IMR-90 (cell line): ENCODE measurements around the gene TLK2. TPM values are rescaled to one million over a fixed set of nuclear protein-coding genes. Genes with fewer than 3 reads are reported as not detected.
"Not testable (repeated sequence)": the region's sequence is repeated elsewhere in the genome, so short reads cannot be mapped to it uniquely, and the experiment has no call there.

Experiments used
- ATAC-seq: fragments of 200-7000 bp; cut with Tn5 transposase; 2 replicates; pipeline ENCODE4 v1.9.1; 2020; ENCODE audit warnings: low read depth, mild to moderate bottlenecking, moderate library complexity
- BruUV-seq: library from RNA; stranded (reverse); fragments of 400-500 nt; replicated peaks from 2 replicates; lab custom pipeline; 2021; lab: Mats Ljungman, UMichigan
- CTCF ChIA-PET: fragments of 300-600 bp; formaldehyde crosslinking; extraction: SDS; loops from one replicate; lab custom pipeline; 2021; ENCODE audit warnings: antibody characterized with exemption; lab: Yijun Ruan, JAX
- POLR2A ChIA-PET: fragments of 300-600 bp; sonication (Branson Sonifier 250); formaldehyde crosslinking; loops from one replicate; lab custom pipeline; 2022; ENCODE audit warnings: antibody characterized with exemption; ENCODE audit not compliant: unreplicated experiment; lab: Charles Lee
- DNase-seq: peaks from one replicate; pipeline ENCODE4 v3.0.0; 2013
- H2AFZ ChIP-seq: replicated peaks from 2 replicates; pipeline ENCODE3; 2013; ENCODE audit warnings: low read length, mild to moderate bottlenecking; ENCODE audit not compliant: poor library complexity
- H2AK5ac ChIP-seq: 2 replicates; pipeline ENCODE4 v1.6.1; 2013; ENCODE audit warnings: low read depth, low read length, inconsistent platforms
- H2AK9ac ChIP-seq: replicated peaks from 2 replicates; pipeline ENCODE3; 2013; ENCODE audit warnings: mild to moderate bottlenecking, low read depth, low read length, moderate library complexity; ENCODE audit not compliant: poor library complexity
- H2BK120ac ChIP-seq: 2 replicates; pipeline ENCODE4 v1.6.1; 2013; ENCODE audit warnings: low read depth, low read length, inconsistent platforms
- H2BK15ac ChIP-seq: 3 replicates; pipeline ENCODE4 v1.6.1; 2013; ENCODE audit warnings: low read depth, low read length, inconsistent platforms
- H2BK20ac ChIP-seq: 2 replicates; pipeline ENCODE4 v1.6.1; 2013; ENCODE audit warnings: low read depth, mild to moderate bottlenecking, inconsistent platforms, low read length, moderate library complexity
- H2BK5ac ChIP-seq: 2 replicates; pipeline ENCODE4 v1.6.1; 2013; ENCODE audit warnings: mild to moderate bottlenecking, low read depth, low read length, inconsistent platforms; ENCODE audit not compliant: poor library complexity, severe bottlenecking
- H3K14ac ChIP-seq: replicated peaks from 2 replicates; pipeline ENCODE4 v1.6.1; 2013; ENCODE audit warnings: low read depth, low read length, inconsistent platforms
- H3K18ac ChIP-seq: 2 replicates; pipeline ENCODE4 v1.6.1; 2013; ENCODE audit warnings: low read depth, low read length, control low read depth
- H3K23ac ChIP-seq: 2 replicates; pipeline ENCODE4 v1.6.1; 2013; ENCODE audit warnings: low read depth, low read length, inconsistent platforms
- H3K27ac ChIP-seq: 2 replicates; pipeline ENCODE4 v1.5.1; 2013; ENCODE audit warnings: mild to moderate bottlenecking, control low read depth, low read length; ENCODE audit not compliant: insufficient read depth
- H3K27me3 ChIP-seq: 2 replicates; pipeline ENCODE4 v1.6.1; 2013; ENCODE audit warnings: low read length; ENCODE audit not compliant: control insufficient read depth, insufficient read depth
- H3K36me3 ChIP-seq: 2 replicates; pipeline ENCODE4 v1.6.1; 2013; ENCODE audit warnings: low read length, mixed read lengths; ENCODE audit not compliant: control insufficient read depth, insufficient read depth
- H3K4ac ChIP-seq: 2 replicates; pipeline ENCODE4 v1.6.1; 2013; ENCODE audit warnings: low read depth, low read length, inconsistent platforms
- H3K4me1 ChIP-seq: 2 replicates; pipeline ENCODE4 v1.6.1; 2013; ENCODE audit warnings: low read length, mixed read lengths; ENCODE audit not compliant: control insufficient read depth, insufficient read depth
- H3K4me2 ChIP-seq: 2 replicates; pipeline ENCODE4 v1.6.1; 2013; ENCODE audit warnings: low read depth, mild to moderate bottlenecking, control low read depth, low read length, moderate library complexity
- H3K4me3 ChIP-seq: 2 replicates; pipeline ENCODE4 v1.5.1; 2013; ENCODE audit warnings: low read depth, mild to moderate bottlenecking, control low read depth, low read length, moderate library complexity; ENCODE audit not compliant: insufficient read depth
- H3K56ac ChIP-seq: 2 replicates; pipeline ENCODE4 v1.6.1; 2013; ENCODE audit warnings: low read length, inconsistent platforms; ENCODE audit not compliant: insufficient read depth; ENCODE audit errors: extremely low read depth
- H3K79me1 ChIP-seq, 2 experiments: 2 replicates each; pipeline ENCODE4 v1.6.1; 2013; ENCODE audit warnings: low read length in 2 of 2, inconsistent platforms in 1 of 2, low read depth in 1 of 2
- H3K9ac ChIP-seq: 2 replicates; pipeline ENCODE4 v1.6.1; 2013; ENCODE audit warnings: low read depth, low read length, control low read depth
- H3K9me1 ChIP-seq: 2 replicates; pipeline ENCODE4 v1.6.1; 2013; ENCODE audit warnings: low read length, inconsistent platforms; ENCODE audit not compliant: insufficient read depth
- H3K9me3 ChIP-seq: 2 replicates; pipeline ENCODE4 v1.6.1; 2013; ENCODE audit warnings: low read length; ENCODE audit not compliant: control insufficient read depth, insufficient read depth
- H4K20me1 ChIP-seq: 2 replicates; pipeline ENCODE4 v1.6.1; 2013; ENCODE audit warnings: low read length, inconsistent platforms; ENCODE audit not compliant: insufficient read depth
- H4K5ac ChIP-seq: 2 replicates; pipeline ENCODE4 v1.6.1; 2013; ENCODE audit warnings: mild to moderate bottlenecking, low read depth, low read length, control low read depth
- H4K8ac ChIP-seq, 2 experiments: 2 replicates each; pipeline ENCODE4 v1.6.1; 2013; ENCODE audit warnings: low read depth in 2 of 2, low read length in 2 of 2, control low read depth in 1 of 2, inconsistent platforms in 1 of 2
- H4K91ac ChIP-seq: 2 replicates; pipeline ENCODE4 v1.6.1; 2013; ENCODE audit warnings: low read depth, low read length, inconsistent platforms; ENCODE audit not compliant: insufficient read depth
- WGBS, 2 experiments: methylation state at CpG; one replicate each; pipeline versions ENCODE4 v1.1.5 to v1.1.7; 2013; ENCODE audit warnings: missing lambda C conversion rate in 2 of 2; ENCODE audit not compliant: insufficient read length in 1 of 2; ENCODE audit errors: extremely low coverage in 2 of 2; 5-methylcytosine and 5-hydroxymethylcytosine counted together
- dilution Hi-C: fragments of 300-500 bp; cut with HindIII; formaldehyde crosslinking; loops from one replicate; pipeline ENCODE4 v1.14.3; 2018; ENCODE audit warnings: low sequenced_read_pairs; ENCODE audit not compliant: unreplicated experiment
- in situ Hi-C: fragments of 300-500 bp; cut with MboI; formaldehyde crosslinking; loops from 3 replicates; pipeline ENCODE4 v1.14.3; 2019; ENCODE audit warnings: low sequenced_read_pairs, inconsistent platforms, mixed read lengths
- intact Hi-C: fragments of 100-400 bp; cut with micrococcal nuclease; formaldehyde crosslinking; loops from 2 replicates; pipeline ENCODE4 v1.10.0; 2022
- polyA plus RNA-seq, 3 experiments: library from polyadenylated mRNA; depleted of rRNA; stranded (reverse); fragments of >200 nt; gene quantifications; 2 replicates each; pipeline ENCODE4 v1.2.3, GENCODE V29; 2012; ENCODE audit warnings: low replicate concordance in 1 of 3
- total RNA-seq: library from RNA; depleted of rRNA; stranded (reverse); fragments of >200 nt; gene quantifications from 2 replicates; pipeline ENCODE4 v1.2.3, GENCODE V29; 2012

Gene TLK2
- total and polyA plus RNA-seq, 2 of the 4 experiments (the other 2 are of a cell fraction): 35.7 to 39.4 TPM

GRCh38 chr17:62558941-62559340, 80.3 kb downstream of the TLK2 start:
- CTCF ChIA-PET, H2BK120ac ChIP-seq, H2BK20ac ChIP-seq, H3K14ac ChIP-seq, H2BK15ac ChIP-seq, H2BK5ac ChIP-seq, H3K4me3 ChIP-seq, H3K18ac ChIP-seq, H2AK5ac ChIP-seq, H3K27ac ChIP-seq, H2AFZ ChIP-seq, H3K4ac ChIP-seq, H3K27me3 ChIP-seq, H3K4me1 ChIP-seq, H4K5ac ChIP-seq, H3K56ac ChIP-seq, H3K36me3 ChIP-seq, dilution Hi-C loops, H4K91ac ChIP-seq, H3K23ac ChIP-seq, H2AK9ac ChIP-seq, H3K9me1 ChIP-seq, H4K8ac ChIP-seq, H3K4me2 ChIP-seq, BruUV-seq, H4K20me1 ChIP-seq, in situ Hi-C loops, H3K9me3 ChIP-seq, H3K9ac ChIP-seq: not testable (repeated sequence)
- ATAC-seq (peak; percentile 68), DNase-seq (peak; percentile 20)
- no CpG with 5 or more reads among the region's 4 CpGs for WGBS, 2 experiments
- intact Hi-C loops: loop anchor here (10.0 kb wide), 2 partner anchors 96 to 846 kb away; no protein-coding TSS in a partner anchor
- POLR2A ChIA-PET: interaction anchor here (0.7 kb wide), 1 partner anchor 492 kb away, joined by 9 read pairs; no protein-coding TSS in a partner anchor
- peaks cover 14 to 53% of the 10 kb centered on the region in 2 experiments for H3K79me1 ChIP-seq

- H2BK5ac ChIP-seq, H4K91ac ChIP-seq, H2AK5ac ChIP-seq, intact Hi-C loops, H3K4me3 ChIP-seq, H3K9me1 ChIP-seq, H2AK9ac ChIP-seq, H3K23ac ChIP-seq, H4K8ac ChIP-seq, H3K9ac ChIP-seq, H3K9me3 ChIP-seq, H3K36me3 ChIP-seq, H2BK120ac ChIP-seq, DNase-seq, H3K4me2 ChIP-seq, H4K5ac ChIP-seq, BruUV-seq, H2BK20ac ChIP-seq, H3K4ac ChIP-seq, CTCF ChIA-PET, H3K18ac ChIP-seq, dilution Hi-C loops, H3K56ac ChIP-seq, in situ Hi-C loops, H3K14ac ChIP-seq, H2AFZ ChIP-seq, H3K4me1 ChIP-seq, POLR2A ChIA-PET, ATAC-seq, H3K27me3 ChIP-seq, H2BK15ac ChIP-seq, H4K20me1 ChIP-seq, H3K27ac ChIP-seq: not testable (repeated sequence)
- H3K79me1 ChIP-seq: peaks cover 14 to 45% of the 10 kb centered on the region in 2 experiments
- no CpG with 5 or more reads among the region's 2 CpGs for WGBS, 2 experiments
Observed at GRCh38 chr17:62560971-62561370, 82.3 kb downstream of the TLK2 start.
